B cell (primary cell): ENCODE results near the gene GAB3. TPM values are rescaled to one million over a fixed set of nuclear protein-coding genes. Genes with fewer than 3 reads are reported as not detected.
A peak's percentile ranks its signal among the peaks of the same experiment; 100 is the strongest.

Experiments
- ATAC-seq: fragments of 200-7000 bp; cut with Tn5 transposase; one replicate; pipeline ENCODE4 v1.10.0; 2021; ENCODE audit warnings: low read depth, mild to moderate bottlenecking, moderate number of reproducible peaks, moderate library complexity
- CTCF ChIA-PET: fragments of 350-600 bp; sonication (Branson Sonifier 250); formaldehyde crosslinking; loops from one replicate; lab custom pipeline; 2021; ENCODE audit warnings: antibody characterized with exemption, inconsistent platforms; lab: Charles Lee
- POLR2A ChIA-PET: fragments of 350-600 bp; sonication (Branson Sonifier 250); formaldehyde crosslinking; loops from one replicate; lab custom pipeline; 2021; ENCODE audit warnings: antibody characterized with exemption; lab: Charles Lee
- DNase-seq: peaks from one replicate; pipeline ENCODE4 v3.0.0; 2013
- H2AFZ ChIP-seq: 2 replicates; pipeline ENCODE4 v1.6.1; 2012; ENCODE audit warnings: mild to moderate bottlenecking, low read depth, low read length; ENCODE audit not compliant: insufficient read depth, poor library complexity, severe bottlenecking
- H3K27ac ChIP-seq, 2 donors: 1 replicate in 1 of 2; 2 replicates in 1 of 2; pipeline ENCODE4 v1.5.1; 2012 to 2013; ENCODE audit warnings: low read length in 2 of 2, mild to moderate bottlenecking in 2 of 2, moderate library complexity in 1 of 2
- H3K27me3 ChIP-seq, 4 experiments: fragments of 200-600 bp in 1 of 4; sonication (generic) in 1 of 4; replicated peaks in 1 of 4; 1 replicate in 2 of 4; 2 replicates in 2 of 4; pipeline versions ENCODE4 v1.6.1 to v1.7.0; 2013 to 2016; ENCODE audit warnings: low read length in 3 of 4, mild to moderate bottlenecking in 2 of 4, mixed read lengths in 1 of 4, moderate library complexity in 1 of 4; ENCODE audit not compliant: insufficient read depth in 4 of 4, control insufficient read depth in 3 of 4; ENCODE audit errors: control extremely low read depth in 1 of 4
- H3K36me3 ChIP-seq, 2 experiments: replicated peaks in 1 of 2; 1 replicate in 1 of 2; 2 replicates in 1 of 2; pipeline versions ENCODE4 v1.6.1 to v1.7.1; 2013; ENCODE audit warnings: low read length in 1 of 2; ENCODE audit not compliant: insufficient read depth in 2 of 2, control insufficient read depth in 1 of 2; ENCODE audit errors: control extremely low read depth in 1 of 2, extremely low read depth in 1 of 2
- H3K4me1 ChIP-seq, 2 donors: fragments of 200-600 bp in 1 of 2; sonication (generic) in 1 of 2; 1 replicate in 1 of 2; 2 replicates in 1 of 2; pipeline versions ENCODE4 v1.5.1 to v1.6.1; 2013 to 2017; ENCODE audit warnings: low read length in 2 of 2; ENCODE audit not compliant: control insufficient read depth in 2 of 2, insufficient read depth in 2 of 2
- H3K4me2 ChIP-seq: replicated peaks from 2 replicates; pipeline ENCODE3; 2012; ENCODE audit warnings: mild to moderate bottlenecking, low read depth, low read length; ENCODE audit not compliant: poor library complexity, severe bottlenecking
- H3K4me3 ChIP-seq, 5 experiments: fragments of 200-600 bp in 1 of 5; sonication (generic) in 1 of 5; 1 replicate in 3 of 5; 2 replicates in 2 of 5; pipeline versions ENCODE4 v1.5.1 to v1.7.0; 2011 to 2016; ENCODE audit warnings: low read length in 4 of 5, mild to moderate bottlenecking in 4 of 5, low read depth in 2 of 5, control low read depth in 1 of 5, moderate library complexity in 1 of 5; ENCODE audit not compliant: insufficient read depth in 1 of 5; ENCODE audit errors: control extremely low read depth in 1 of 5, extremely low read depth in 1 of 5
- H3K79me2 ChIP-seq: fragments of 200-600 bp; sonication (generic); one replicate; pipeline ENCODE4 v1.6.0; 2016; ENCODE audit warnings: low read length; ENCODE audit not compliant: control insufficient read depth, insufficient read depth
- H3K9ac ChIP-seq: fragments of 200-600 bp; sonication (generic); 2 replicates; pipeline ENCODE4 v1.6.1; 2017; ENCODE audit warnings: mild to moderate bottlenecking, low read length, moderate library complexity
- H3K9me3 ChIP-seq, 3 donors: one replicate each; pipeline versions ENCODE4 v1.6.1 to v1.7.1; 2013; ENCODE audit warnings: low read length in 2 of 3; ENCODE audit not compliant: control insufficient read depth in 2 of 3, insufficient read depth in 1 of 3; ENCODE audit errors: control extremely low read depth in 1 of 3
- H4K20me1 ChIP-seq: 2 replicates; pipeline ENCODE4 v1.6.0; 2012; ENCODE audit warnings: mild to moderate bottlenecking, low read length; ENCODE audit not compliant: insufficient read depth, control insufficient read depth, poor library complexity, severe bottlenecking
- H3K27ac Mint-ChIP-seq: one replicate; pipeline ENCODE4 v1.8.0; 2021; ENCODE audit warnings: mixed read lengths
- H3K27me3 Mint-ChIP-seq: one replicate; pipeline ENCODE4 v1.8.0; 2021; ENCODE audit warnings: mixed read lengths
- H3K4me1 Mint-ChIP-seq: one replicate; pipeline ENCODE4 v1.8.0; 2021; ENCODE audit warnings: mixed read lengths
- H3K4me3 Mint-ChIP-seq: one replicate; pipeline ENCODE4 v1.8.0; 2021; ENCODE audit warnings: mixed read lengths
- H3K9me3 Mint-ChIP-seq: one replicate; pipeline ENCODE4 v1.8.0; 2022; ENCODE audit warnings: mixed read lengths; ENCODE audit not compliant: insufficient read depth
- CTCF ChIP-seq: fragments of 200-600 bp; IDR thresholded peaks from one replicate; pipeline ENCODE4 v1.8.0; 2022; ENCODE audit warnings: antibody characterized with exemption, mild to moderate bottlenecking
- EZH2 ChIP-seq: IDR thresholded peaks from 2 replicates; pipeline ENCODE4 v1.6.1; 2012; ENCODE audit warnings: borderline replicate concordance, low read depth, mild to moderate bottlenecking, moderate library complexity, low read length; ENCODE audit not compliant: insufficient read depth, poor library complexity, severe bottlenecking
- WGBS: methylation state at CpG from one replicate; pipeline ENCODE4 v1.1.5; 2013; ENCODE audit warnings: missing lambda C conversion rate; ENCODE audit not compliant: insufficient coverage; 5-methylcytosine and 5-hydroxymethylcytosine counted together
- intact Hi-C: fragments of 100-400 bp; cut with micrococcal nuclease; formaldehyde crosslinking; loops from one replicate; pipeline ENCODE4 v1.10.0; 2022
- polyA plus RNA-seq: library from polyadenylated mRNA; depleted of rRNA; stranded (reverse); fragments of >200 nt; gene quantifications from 2 replicates; pipeline ENCODE4 v1.2.3, GENCODE V29; 2012
- total RNA-seq, 2 donors: library from RNA; stranded (reverse); fragments of 120-200 nt in 1 of 2; gene quantifications; 1 replicate in 1 of 2; 2 replicates in 1 of 2; pipeline versions ENCODE4 v1.2.3 to v1.2.4, GENCODE V29; 2013 to 2022

Gene GAB3
- total and polyA plus RNA-seq, 2 donors (not counting 1 experiment from before 2014, with no cell fraction given): 13.2 to 16.5 TPM

GRCh38 chrX:154734061-154734781, 16.7 kb downstream of the GAB3 start:
- H3K4me1 ChIP-seq: peaks cover 20 to 36% of the 10 kb centered on the region in 2 donors
- peak; percentile 34 for DNase-seq
- Mint-ChIP-seq H3K4me1 (peaks cover 58% of the 10 kb centered on the region), H3K27me3 (no peaks in the 10 kb centered on the region), H3K4me3 (peak overlapping the region; percentile 72), H3K9me3 (no peaks in the 10 kb centered on the region), H3K27ac (peak overlapping the region; percentile 92)
- 0% methylated on average over 5 of the region's 8 CpGs for WGBS
- no peaks in the 10 kb centered on the region for H3K9me3 ChIP-seq
- peak overlapping the region; percentile 60 for H2AFZ ChIP-seq
- peak overlapping the region in 2 of 5 experiments; percentile 1 to 5 for H3K4me3 ChIP-seq
- H4K20me1 ChIP-seq: no peaks in the 10 kb centered on the region
- peak; percentile 53 for ATAC-seq
- H3K36me3 ChIP-seq: no peaks in the 10 kb centered on the region
- intact Hi-C loops: no loop called here
- peak overlapping the region; percentile 27 for H3K9ac ChIP-seq
- ChIA-PET CTCF (interaction anchor here (1.0 kb wide), 1 partner anchor 14 kb away, joined by 4 read pairs; no protein-coding TSS in a partner anchor), POLR2A (no interaction called here)
- H3K4me2 ChIP-seq: peak overlapping the region; percentile 53
- peaks cover 27% of the 10 kb centered on the region for H3K79me2 ChIP-seq
- no peaks in the 10 kb centered on the region for H3K27me3 ChIP-seq
- peak overlapping the region; percentile 55 to 56 for H3K27ac ChIP-seq
- no peak for TF ChIP-seq CTCF

- Histone ChIP-seq H3K9me3 (no peaks in the 10 kb centered on the region), H3K27ac (no peak overlapping the region), H3K36me3 (no peaks in the 10 kb centered on the region), H3K9ac (no peak overlapping the region), H2AFZ (peak overlapping the region; percentile 9), H3K27me3 (no peaks in the 10 kb centered on the region), H4K20me1 (no peaks in the 10 kb centered on the region), H3K79me2 (peaks cover 18% of the 10 kb centered on the region), H3K4me2 (peak overlapping the region; percentile 12), H3K4me1 (peaks cover 20 to 36% of the 10 kb centered on the region in 2 donors), H3K4me3 (no peak overlapping the region)
- H3K9me3 Mint-ChIP-seq: no peaks in the 10 kb centered on the region
- no peak for DNase-seq
- no CpG with 5 or more reads among the region's 2 CpGs for WGBS
- H3K4me1 Mint-ChIP-seq: peaks cover 58% of the 10 kb centered on the region
- ChIA-PET POLR2A (no interaction called here), CTCF (interaction anchor here (1.0 to 1.7 kb wide), 2 partner anchors 15 to 17 kb away, joined by 4 to 5 read pairs; no protein-coding TSS in a partner anchor)
- no peak overlapping the region for H3K27ac Mint-ChIP-seq
- H3K27me3 Mint-ChIP-seq: no peaks in the 10 kb centered on the region
- peak overlapping the region; percentile 65 for H3K4me3 Mint-ChIP-seq
- TF ChIP-seq CTCF: no peak
- TF ChIP-seq EZH2: no peak
- ATAC-seq: no peak
- intact Hi-C loops: no loop called here
Observed at GRCh38 chrX:154733066-154733425, 17.8 kb downstream of the GAB3 start.
